ENCODE results near the gene HBS1L.

The HBS1L gene

DNA sequence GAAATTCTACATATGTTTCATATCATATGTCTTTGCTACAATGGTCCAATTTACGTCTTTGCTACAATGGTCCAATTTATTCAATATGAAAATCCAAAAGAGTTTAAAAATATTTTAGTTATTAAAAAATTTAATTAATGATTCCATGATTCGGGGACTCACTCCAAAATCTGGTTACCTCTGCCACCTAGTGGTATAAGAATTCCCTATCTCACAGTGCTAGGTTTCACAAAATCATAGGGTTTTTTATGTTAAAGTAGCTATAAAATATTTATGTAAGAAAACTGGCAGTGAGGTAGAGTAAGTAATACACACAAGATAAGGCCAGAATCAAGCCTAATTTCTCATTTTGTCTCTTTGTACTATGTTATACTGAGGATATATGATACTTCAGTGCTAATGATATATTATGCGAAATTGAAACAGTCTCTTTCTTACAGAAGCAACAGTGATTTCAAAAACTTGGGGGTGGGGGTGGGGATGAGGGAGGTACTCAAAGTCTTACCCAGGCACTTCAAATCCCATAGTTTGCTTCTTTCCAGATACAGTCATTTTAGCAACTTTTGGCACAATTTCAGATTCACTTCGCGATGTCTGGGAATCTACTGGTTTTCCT, 52.3 kb downstream of the HBS1L start:
- H3K18ac ChIP-seq (ENCODE audit: low read length): no peak overlapping the region
- H4K12ac ChIP-seq (ENCODE audit: low read depth, low read length): no peak overlapping the region
- H3K9ac ChIP-seq (ENCODE audit: low read length): no peak overlapping the region
- H3K79me2 ChIP-seq (ENCODE audit: control insufficient read depth, insufficient read depth, low read length, poor library complexity): no peaks in the 10 kb centered on the region
- no peak overlapping the region for H3K4me3 ChIP-seq (ENCODE audit: low read depth, low read length)
- no CpG with 5 or more reads among the region's 5 CpGs for WGBS (ENCODE audit: extremely low coverage, insufficient coverage, insufficient read length)
- peak in 1 of 2 donors; percentile 38 for DNase-seq
- no peaks in the 10 kb centered on the region for H3K9me3 ChIP-seq (ENCODE audit: insufficient read depth, low read depth, low read length)
- no peak overlapping the region for H3K4ac ChIP-seq (ENCODE audit: low read depth, low read length)
- H3K36me3 ChIP-seq (ENCODE audit: control insufficient read depth in 1 of 2, insufficient read depth in 2 of 2, low read length in 2 of 2): peaks cover under 1 to 3% of the 10 kb centered on the region in 2 experiments
- H4K91ac ChIP-seq (ENCODE audit: low read depth, low read length): no peak overlapping the region
- no peak overlapping the region for H3K27ac ChIP-seq (ENCODE audit: low read depth, low read length)
- H2BK120ac ChIP-seq (ENCODE audit: insufficient read depth, low read length, poor library complexity): no peak overlapping the region
- no peak overlapping the region for H2BK12ac ChIP-seq (ENCODE audit: low read length)
- no peak overlapping the region for H3K23ac ChIP-seq (ENCODE audit: low read length)
- no peak overlapping the region for H3K14ac ChIP-seq (ENCODE audit: low read length)
- no peak overlapping the region for H2BK5ac ChIP-seq (ENCODE audit: low read depth, low read length, poor library complexity)
- H3K27me3 ChIP-seq (ENCODE audit: insufficient read depth, low read length): no peaks in the 10 kb centered on the region
- no peak overlapping the region for H3K4me2 ChIP-seq (ENCODE audit: low read length)
- no peaks in the 10 kb centered on the region for H3K79me1 ChIP-seq (ENCODE audit: low read length)
- H4K8ac ChIP-seq (ENCODE audit: low read depth, low read length): no peak overlapping the region
- H3K4me1 ChIP-seq (ENCODE audit: control insufficient read depth in 1 of 2, insufficient read depth in 2 of 2, low read length in 2 of 2): no peaks in the 10 kb centered on the region
- H2AK5ac ChIP-seq (ENCODE audit: low read length): no peak overlapping the region
- no peak overlapping the region for H2AFZ ChIP-seq (ENCODE audit: insufficient read depth, low read length, poor library complexity)

DNA sequence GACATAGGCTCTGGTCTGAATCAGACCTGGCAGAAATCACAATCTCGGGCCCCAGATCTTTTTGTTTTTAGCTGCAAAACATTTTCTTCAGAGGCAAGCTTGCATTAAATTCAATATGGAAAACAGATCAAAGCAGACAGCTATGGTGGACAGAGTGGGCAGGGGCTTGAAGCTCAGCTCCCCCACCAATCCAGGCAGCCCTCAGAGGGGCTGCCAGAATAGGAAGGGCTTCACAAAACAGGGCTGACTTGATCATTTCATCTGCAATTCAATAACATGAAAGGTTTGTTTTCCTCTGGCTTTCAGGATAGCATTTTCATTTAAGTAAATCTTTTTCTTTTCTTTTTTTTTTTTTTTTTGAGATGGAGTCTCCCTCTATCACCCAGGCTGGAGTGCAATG, 55.5 kb downstream of the HBS1L start:
- H3K79me1 ChIP-seq (ENCODE audit: low read length): no peaks in the 10 kb centered on the region
- no peak overlapping the region for H2AK5ac ChIP-seq (ENCODE audit: low read length)
- WGBS (ENCODE audit: extremely low coverage, insufficient coverage, insufficient read length): no CpG with 5 or more reads among the region's 1 CpG
- no peak overlapping the region for H4K91ac ChIP-seq (ENCODE audit: low read depth, low read length)
- no peak overlapping the region for H3K18ac ChIP-seq (ENCODE audit: low read length)
- peaks cover 4 to 6% of the 10 kb centered on the region in 2 experiments for H3K36me3 ChIP-seq (ENCODE audit: control insufficient read depth in 1 of 2, insufficient read depth in 2 of 2, low read length in 2 of 2)
- no peak overlapping the region for H3K4me2 ChIP-seq (ENCODE audit: low read length)
- no peak overlapping the region for H4K12ac ChIP-seq (ENCODE audit: low read depth, low read length)
- no peaks in the 10 kb centered on the region for H3K27me3 ChIP-seq (ENCODE audit: insufficient read depth, low read length)
- no peak overlapping the region for H3K23ac ChIP-seq (ENCODE audit: low read length)
- no peak overlapping the region for H3K14ac ChIP-seq (ENCODE audit: low read length)
- H3K27ac ChIP-seq (ENCODE audit: low read depth, low read length): no peak overlapping the region
- H3K4me3 ChIP-seq (ENCODE audit: low read depth, low read length): no peak overlapping the region
- DNase-seq: no peak
- H2AFZ ChIP-seq (ENCODE audit: insufficient read depth, low read length, poor library complexity): no peak overlapping the region
- no peak overlapping the region for H2BK5ac ChIP-seq (ENCODE audit: low read depth, low read length, poor library complexity)
- no peak overlapping the region for H3K4ac ChIP-seq (ENCODE audit: low read depth, low read length)
- no peak overlapping the region for H4K8ac ChIP-seq (ENCODE audit: low read depth, low read length)
- H3K9ac ChIP-seq (ENCODE audit: low read length): no peak overlapping the region
- no peak overlapping the region for H2BK12ac ChIP-seq (ENCODE audit: low read length)
- no peaks in the 10 kb centered on the region for H3K4me1 ChIP-seq (ENCODE audit: control insufficient read depth in 1 of 2, insufficient read depth in 2 of 2, low read length in 2 of 2)
- H3K9me3 ChIP-seq (ENCODE audit: insufficient read depth, low read depth, low read length): no peaks in the 10 kb centered on the region
- no peak overlapping the region for H2BK120ac ChIP-seq (ENCODE audit: insufficient read depth, low read length, poor library complexity)
- H3K79me2 ChIP-seq (ENCODE audit: control insufficient read depth, insufficient read depth, low read length, poor library complexity): no peaks in the 10 kb centered on the region

DNA sequence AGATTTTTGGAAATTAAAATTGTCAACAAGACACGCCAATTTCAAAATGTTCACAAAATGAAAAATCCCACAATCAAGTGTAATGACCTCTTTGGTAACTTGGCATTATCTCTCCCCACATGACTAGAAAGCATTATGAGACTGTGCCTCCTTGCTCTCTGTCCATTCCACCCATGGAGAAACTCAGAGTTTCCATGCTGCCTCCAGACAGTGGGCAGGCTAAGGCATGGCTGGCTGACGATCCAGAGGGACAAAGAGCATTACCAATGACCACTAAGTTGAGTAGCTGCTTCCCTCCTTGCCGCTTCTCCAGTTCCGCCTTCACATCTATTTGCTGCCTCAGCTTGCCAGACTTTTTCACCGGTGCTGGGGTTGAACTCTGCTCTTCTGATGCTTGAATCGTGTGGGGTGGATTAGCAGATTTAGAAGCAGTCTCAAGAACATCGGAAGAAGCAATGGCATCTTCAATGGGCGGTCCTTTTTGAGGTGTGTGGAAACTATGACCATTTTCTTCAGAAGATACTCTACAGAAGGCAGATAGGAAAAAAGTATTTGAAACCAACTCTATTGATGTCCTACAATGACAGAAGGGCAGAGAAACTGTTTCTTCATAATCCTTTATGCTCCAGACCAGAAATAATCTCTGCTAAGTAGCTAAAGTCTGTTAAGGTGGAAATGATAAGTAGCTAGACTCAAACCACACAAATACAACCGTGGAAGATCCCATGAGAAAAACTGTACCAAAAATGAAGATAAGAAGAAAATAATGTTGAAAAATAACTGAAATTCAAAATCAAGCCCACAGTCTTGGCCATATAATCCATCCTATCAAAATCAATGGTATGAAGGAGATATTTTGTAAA, 57.3 kb downstream of the HBS1L start:
- Histone ChIP-seq H4K12ac (ENCODE audit: low read depth, low read length) (no peak overlapping the region), H3K9me3 (ENCODE audit: insufficient read depth, low read depth, low read length) (no peaks in the 10 kb centered on the region), H3K4me3 (ENCODE audit: low read depth, low read length) (no peak overlapping the region), H3K4ac (ENCODE audit: low read depth, low read length) (no peak overlapping the region), H2BK120ac (ENCODE audit: insufficient read depth, low read length, poor library complexity) (no peak overlapping the region), H3K9ac (ENCODE audit: low read length) (no peak overlapping the region), H3K4me2 (ENCODE audit: low read length) (no peak overlapping the region), H2BK5ac (ENCODE audit: low read depth, low read length, poor library complexity) (no peak overlapping the region), H2AFZ (ENCODE audit: insufficient read depth, low read length, poor library complexity) (no peak overlapping the region), H3K4me1 (ENCODE audit: control insufficient read depth in 1 of 2, insufficient read depth in 2 of 2, low read length in 2 of 2) (no peaks in the 10 kb centered on the region), H3K79me1 (ENCODE audit: low read length) (no peaks in the 10 kb centered on the region), H4K8ac (ENCODE audit: low read depth, low read length) (no peak overlapping the region), H4K91ac (ENCODE audit: low read depth, low read length) (no peak overlapping the region), H3K27ac (ENCODE audit: low read depth, low read length) (no peak overlapping the region), H3K14ac (ENCODE audit: low read length) (no peak overlapping the region), H3K36me3 (ENCODE audit: control insufficient read depth in 1 of 2, insufficient read depth in 2 of 2, low read length in 2 of 2) (peaks cover 6% of the 10 kb centered on the region in 2 experiments), H3K27me3 (ENCODE audit: insufficient read depth, low read length) (no peaks in the 10 kb centered on the region), H2BK12ac (ENCODE audit: low read length) (no peak overlapping the region), H2AK5ac (ENCODE audit: low read length) (no peak overlapping the region), H3K23ac (ENCODE audit: low read length) (no peak overlapping the region), H3K18ac (ENCODE audit: low read length) (no peak overlapping the region), H3K79me2 (ENCODE audit: control insufficient read depth, insufficient read depth, low read length, poor library complexity) (no peaks in the 10 kb centered on the region)
- DNase-seq: no peak
- no CpG with 5 or more reads among the region's 9 CpGs for WGBS (ENCODE audit: extremely low coverage, insufficient coverage, insufficient read length)

DNA sequence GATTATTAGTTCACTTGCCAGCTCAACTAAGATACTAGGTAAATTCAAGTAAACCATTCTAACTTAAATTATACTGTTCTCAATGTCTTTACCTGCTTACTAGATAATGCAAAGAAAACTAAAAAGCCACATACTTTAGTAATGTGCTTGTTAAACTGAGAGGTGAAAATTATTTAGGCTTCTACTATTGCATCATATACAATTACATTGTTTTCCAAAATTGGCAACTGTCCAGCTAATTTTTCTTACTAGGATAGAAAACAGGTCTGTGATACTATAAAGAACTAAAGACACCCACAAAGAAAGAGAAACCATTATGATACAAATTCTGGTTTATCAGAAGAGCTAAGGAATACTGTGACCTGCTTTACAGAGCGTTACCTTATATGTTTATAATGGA, 59.1 kb downstream of the HBS1L start:
- H2BK120ac ChIP-seq (ENCODE audit: insufficient read depth, low read length, poor library complexity): no peak overlapping the region
- no peak for DNase-seq
- peaks cover 6 to 7% of the 10 kb centered on the region in 2 experiments for H3K36me3 ChIP-seq (ENCODE audit: control insufficient read depth in 1 of 2, insufficient read depth in 2 of 2, low read length in 2 of 2)
- H2BK12ac ChIP-seq (ENCODE audit: low read length): no peak overlapping the region
- no peak overlapping the region for H3K4ac ChIP-seq (ENCODE audit: low read depth, low read length)
- H3K4me2 ChIP-seq (ENCODE audit: low read length): no peak overlapping the region
- no peak overlapping the region for H3K23ac ChIP-seq (ENCODE audit: low read length)
- no peak overlapping the region for H4K91ac ChIP-seq (ENCODE audit: low read depth, low read length)
- no peaks in the 10 kb centered on the region for H3K79me2 ChIP-seq (ENCODE audit: control insufficient read depth, insufficient read depth, low read length, poor library complexity)
- WGBS (ENCODE audit: extremely low coverage, insufficient coverage, insufficient read length): no CpG with 5 or more reads among the region's 1 CpG
- H4K12ac ChIP-seq (ENCODE audit: low read depth, low read length): no peak overlapping the region
- no peak overlapping the region for H2AFZ ChIP-seq (ENCODE audit: insufficient read depth, low read length, poor library complexity)
- no peaks in the 10 kb centered on the region for H3K27me3 ChIP-seq (ENCODE audit: insufficient read depth, low read length)
- no peaks in the 10 kb centered on the region for H3K9me3 ChIP-seq (ENCODE audit: insufficient read depth, low read depth, low read length)
- H3K4me1 ChIP-seq (ENCODE audit: control insufficient read depth in 1 of 2, insufficient read depth in 2 of 2, low read length in 2 of 2): no peaks in the 10 kb centered on the region
- no peak overlapping the region for H3K14ac ChIP-seq (ENCODE audit: low read length)
- no peak overlapping the region for H3K9ac ChIP-seq (ENCODE audit: low read length)
- H4K8ac ChIP-seq (ENCODE audit: low read depth, low read length): no peak overlapping the region
- no peak overlapping the region for H3K18ac ChIP-seq (ENCODE audit: low read length)
- H3K4me3 ChIP-seq (ENCODE audit: low read depth, low read length): no peak overlapping the region
- H2BK5ac ChIP-seq (ENCODE audit: low read depth, low read length, poor library complexity): no peak overlapping the region
- no peaks in the 10 kb centered on the region for H3K79me1 ChIP-seq (ENCODE audit: low read length)
- H2AK5ac ChIP-seq (ENCODE audit: low read length): no peak overlapping the region
- no peak overlapping the region for H3K27ac ChIP-seq (ENCODE audit: low read depth, low read length)

Measured in trophoblast cell (in vitro differentiated cells and primary cell).